ENCODE results near the gene UBA3.
A peak's percentile ranks its signal among the peaks of the same experiment; 100 is the strongest.

UBA3 gene

GRCh38 chr3:69072928-69073327 lies 7.2 kb downstream of the UBA3 start:
- DNase-seq (ENCODE audit: low read depth in 2 of 2, low spot score in 1 of 2), result no peak

GRCh38 chr3:69066121-69066520 lies 14.0 kb downstream of the UBA3 start:
- no peak for DNase-seq (ENCODE audit: low read depth in 2 of 2, low spot score in 1 of 2)

DNA sequence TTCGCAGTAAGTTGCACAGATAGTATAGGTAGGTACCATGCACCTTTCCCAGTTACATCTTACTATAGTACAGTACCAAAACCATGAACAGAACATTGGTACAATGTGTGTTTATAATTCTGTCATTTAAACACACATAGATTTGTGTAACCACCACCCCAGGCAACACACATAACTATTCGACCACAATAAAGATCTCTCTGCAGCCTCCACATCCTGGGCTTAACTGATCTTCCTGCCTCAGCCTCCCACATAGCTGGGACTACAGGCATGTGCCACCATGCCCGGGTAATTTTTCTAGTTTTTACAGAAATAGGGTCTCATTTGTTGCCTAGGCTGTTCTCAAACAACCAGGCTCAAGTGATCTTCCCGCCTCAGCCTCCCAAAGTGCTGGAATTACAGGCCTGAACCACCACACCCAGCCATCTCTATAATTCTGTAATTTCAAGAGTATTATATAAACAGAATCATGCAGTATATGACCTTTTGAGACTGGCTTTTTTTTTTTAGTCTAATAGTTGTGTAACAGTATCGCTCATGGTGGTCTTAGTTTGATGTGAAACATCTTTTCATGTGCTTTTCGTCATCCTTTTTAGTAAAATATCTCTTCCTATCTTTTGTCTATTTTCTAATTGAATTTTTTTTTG lies 14.7 kb downstream of the UBA3 start:
- DNase-seq (ENCODE audit: low read depth in 2 of 2, low spot score in 1 of 2), result no peak

DNA sequence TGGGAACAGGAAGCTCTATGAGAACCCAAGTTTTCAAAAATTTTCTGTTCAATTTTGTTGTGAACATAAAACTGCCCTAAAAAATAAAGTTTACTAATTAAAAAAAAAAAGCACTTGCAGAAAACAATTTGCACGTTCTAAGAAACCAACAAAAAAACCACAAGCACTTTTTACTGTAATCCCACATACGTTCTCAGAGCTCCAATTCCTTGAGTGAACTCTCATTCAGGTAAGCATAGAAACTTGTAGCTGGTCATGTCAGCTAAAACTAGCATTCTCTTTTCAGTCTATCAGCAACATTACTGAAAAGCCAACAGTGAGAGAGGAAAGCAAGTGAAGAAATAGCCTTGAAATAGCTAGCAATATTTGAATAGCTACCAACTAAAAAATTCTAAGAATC lies 16.5 kb downstream of the UBA3 start:
- DNase-seq (ENCODE audit: low read depth in 2 of 2, low spot score in 1 of 2), result no peak

DNA sequence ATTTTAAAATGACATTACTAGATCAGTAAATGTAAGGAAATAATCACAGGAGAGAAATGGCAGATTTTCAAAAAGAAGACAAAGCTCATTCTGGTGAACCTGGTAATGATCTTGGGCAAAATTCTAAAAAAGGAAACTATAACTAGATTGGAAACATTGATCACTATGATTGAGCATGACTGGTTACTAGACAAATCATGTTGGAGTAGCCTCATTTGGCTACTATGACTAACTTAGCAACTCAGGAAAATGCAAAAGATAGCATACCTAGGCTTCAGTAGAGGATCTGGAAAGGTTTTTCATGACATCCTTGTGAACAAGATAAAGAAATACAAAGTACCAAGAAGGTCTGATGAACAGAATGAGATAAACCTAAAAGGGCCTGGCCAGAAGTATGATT lies 20.5 kb downstream of the UBA3 start:
- DNase-seq (ENCODE audit: low read depth in 2 of 2, low spot score in 1 of 2), result no peak

DNA sequence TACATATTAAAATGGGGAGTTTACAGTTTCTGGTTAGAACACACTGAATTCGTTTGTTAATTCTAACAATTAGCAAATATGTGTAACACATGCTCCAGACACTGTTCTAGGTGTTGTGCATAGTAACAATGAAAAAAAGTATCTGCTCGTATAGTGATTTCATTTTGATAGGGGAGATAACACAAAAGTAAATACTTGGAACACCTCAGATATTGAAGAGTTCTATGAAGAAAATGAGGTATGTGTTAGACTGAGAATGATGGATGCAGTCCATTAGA lies 21.3 kb downstream of the UBA3 start:
- no peak for DNase-seq (ENCODE audit: low read depth in 2 of 2, low spot score in 1 of 2)

GRCh38 chr3:69058180-69058946 lies 21.8 kb downstream of the UBA3 start:
- DNase-seq (ENCODE audit: low read depth in 2 of 2, low spot score in 1 of 2), result no peak

DNA sequence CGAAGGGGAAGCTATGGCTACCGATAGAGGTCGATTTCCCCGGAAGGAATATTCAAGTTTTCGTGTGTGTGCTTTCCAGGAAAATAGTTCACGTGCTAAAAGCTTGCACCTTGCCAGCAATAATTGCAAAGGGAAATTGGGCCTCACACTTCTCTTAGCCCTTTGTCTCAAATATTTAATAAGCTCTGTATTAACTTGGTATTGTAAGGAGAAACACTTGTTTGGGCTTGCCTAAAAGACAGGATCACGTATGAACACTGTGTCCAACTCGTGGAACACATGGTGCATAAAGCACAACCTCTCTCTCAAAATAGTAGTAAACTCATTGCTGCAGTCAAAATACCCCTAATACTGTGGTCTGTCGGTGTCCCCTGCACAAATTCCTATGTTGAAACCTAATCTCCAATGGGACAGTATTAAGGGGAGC lies 27.7 kb downstream of the UBA3 start:
- no peak for DNase-seq (ENCODE audit: low read depth in 2 of 2, low spot score in 1 of 2)

DNA sequence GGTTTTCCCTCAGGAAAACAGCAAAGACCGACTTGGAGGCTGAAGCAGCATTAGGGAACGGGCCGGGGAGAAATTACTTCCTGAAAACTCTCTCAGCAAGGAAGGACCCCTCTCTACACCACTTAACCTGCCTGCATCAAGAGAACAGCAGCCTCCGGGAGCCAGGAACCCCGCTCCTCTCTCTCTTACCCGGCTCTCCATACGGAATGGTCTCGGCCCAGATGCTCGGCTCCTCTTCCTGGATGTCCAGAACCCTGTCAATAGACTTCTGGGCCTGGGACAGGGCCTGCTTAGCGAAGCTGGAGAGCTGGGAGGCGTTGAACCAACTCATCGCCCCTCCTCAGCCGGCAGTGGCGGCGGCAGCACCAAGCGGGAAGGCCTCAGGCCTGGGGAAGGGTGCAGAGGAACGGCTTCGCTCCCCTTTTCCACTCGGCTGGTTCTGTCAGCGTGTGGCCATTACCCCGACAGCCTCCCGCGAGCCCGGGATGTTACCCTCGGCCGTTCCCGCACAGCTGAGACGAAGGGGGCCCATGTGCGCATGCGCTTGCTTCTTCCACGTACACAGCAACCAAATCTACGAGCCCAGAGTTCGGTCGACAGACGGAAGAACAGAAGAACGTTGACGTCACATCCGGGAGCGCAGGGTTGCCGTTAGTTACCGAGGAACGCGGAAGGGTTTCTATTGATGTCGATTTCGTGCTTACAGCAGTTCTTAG lies 28.3 kb downstream of the UBA3 start, which contains the start of gene TMF1:
TSS of gene TMF1 (minus strand) at position 578 of the 716 bp plus-strand sequence. CDS start at position 331, 247 bp downstream.
- DNase-seq (ENCODE audit: low read depth in 2 of 2, low spot score in 1 of 2), result peak; percentile 97

GRCh38 chr3:69048990-69049389 lies 31.2 kb downstream of the UBA3 start:
- no peak for DNase-seq (ENCODE audit: low read depth in 2 of 2, low spot score in 1 of 2)

GRCh38 chr3:69044608-69045007 lies 35.6 kb downstream of the UBA3 start:
- no peak for DNase-seq (ENCODE audit: low read depth in 2 of 2, low spot score in 1 of 2)

- DNase-seq (ENCODE audit: low read depth in 2 of 2, low spot score in 1 of 2), result no peak
Measured at GRCh38 chr3:69033470-69033869, 46.7 kb downstream of the UBA3 start.

DNA sequence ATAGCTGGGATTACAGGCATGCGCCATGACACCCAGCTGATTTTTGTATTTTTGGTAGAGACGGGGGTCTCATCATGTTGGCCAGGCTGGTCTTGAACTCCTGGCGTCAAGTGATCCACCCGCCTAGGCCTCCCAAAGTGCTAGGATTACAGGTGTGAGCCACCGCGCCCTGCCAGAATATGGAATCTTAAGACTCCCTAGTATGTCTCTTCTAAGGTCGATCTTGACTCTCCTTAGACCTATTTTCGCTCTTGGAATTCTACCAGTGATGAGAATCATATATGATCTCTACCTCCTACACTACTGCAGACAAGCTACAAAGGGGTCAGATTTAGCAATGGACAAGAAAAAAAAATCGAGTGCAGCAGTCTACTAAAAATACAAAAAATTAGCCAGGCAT lies 47.4 kb downstream of the UBA3 start:
- no peak for DNase-seq (ENCODE audit: low read depth in 2 of 2, low spot score in 1 of 2)

- no peak for DNase-seq (ENCODE audit: low read depth in 2 of 2, low spot score in 1 of 2)
Measured at GRCh38 chr3:69032142-69032541, 48.0 kb downstream of the UBA3 start.

GRCh38 chr3:69031635-69032034 lies 48.5 kb downstream of the UBA3 start:
- no peak for DNase-seq (ENCODE audit: low read depth in 2 of 2, low spot score in 1 of 2)

- DNase-seq (ENCODE audit: low read depth in 2 of 2, low spot score in 1 of 2), result no peak
Measured at GRCh38 chr3:69020857-69021256, 59.3 kb downstream of the UBA3 start.

GRCh38 chr3:69020424-69020823 lies 59.7 kb downstream of the UBA3 start:
- no peak for DNase-seq (ENCODE audit: low read depth in 2 of 2, low spot score in 1 of 2)

DNA sequence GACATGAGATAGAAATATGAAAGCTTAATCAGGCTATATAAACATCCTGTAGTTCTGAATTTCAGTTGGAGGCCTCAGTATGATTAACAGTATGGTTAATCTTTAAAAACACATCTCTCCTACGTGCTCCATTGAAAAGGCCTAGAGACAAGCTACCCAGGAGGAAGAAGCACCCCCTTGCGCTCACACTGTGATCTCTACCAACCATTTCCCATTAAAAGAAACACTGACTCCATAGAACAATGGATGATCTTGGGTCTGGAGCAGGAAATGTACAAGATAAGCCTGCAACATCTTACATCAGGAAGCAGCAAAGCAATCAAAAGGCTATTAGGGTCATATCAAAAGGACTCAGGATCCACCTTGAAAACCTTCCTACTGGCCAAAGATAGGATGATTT lies 63.3 kb downstream of the UBA3 start:
- DNase-seq (ENCODE audit: low read depth in 2 of 2, low spot score in 1 of 2), result no peak

- DNase-seq (ENCODE audit: low read depth in 2 of 2, low spot score in 1 of 2), result no peak
Measured at GRCh38 chr3:69016102-69016501, 64.1 kb downstream of the UBA3 start.

- DNase-seq (ENCODE audit: low read depth in 2 of 2, low spot score in 1 of 2), result no peak
Measured at GRCh38 chr3:69014022-69014580, 66.1 kb downstream of the UBA3 start.

- DNase-seq (ENCODE audit: low read depth in 2 of 2, low spot score in 1 of 2), result peak; percentile 56 to 60
Measured at GRCh38 chr3:69013253-69014021, 66.7 kb downstream of the UBA3 start, which contains the start of gene EOGT. Gene EOGT (minus strand): TSS chr3:69013684. CDS start chr3:69009846, 3,838 bp downstream.
